HG03097 (cell line): ENCODE measurements around the gene AMOTL2.

Experiments
- ATAC-seq: cut with Tn5 transposase; IDR thresholded peaks from one replicate; pipeline ENCODE4 v1.9.1; 2021; ENCODE audit not compliant: unreplicated experiment, low FRiP score

The AMOTL2 gene

DNA sequence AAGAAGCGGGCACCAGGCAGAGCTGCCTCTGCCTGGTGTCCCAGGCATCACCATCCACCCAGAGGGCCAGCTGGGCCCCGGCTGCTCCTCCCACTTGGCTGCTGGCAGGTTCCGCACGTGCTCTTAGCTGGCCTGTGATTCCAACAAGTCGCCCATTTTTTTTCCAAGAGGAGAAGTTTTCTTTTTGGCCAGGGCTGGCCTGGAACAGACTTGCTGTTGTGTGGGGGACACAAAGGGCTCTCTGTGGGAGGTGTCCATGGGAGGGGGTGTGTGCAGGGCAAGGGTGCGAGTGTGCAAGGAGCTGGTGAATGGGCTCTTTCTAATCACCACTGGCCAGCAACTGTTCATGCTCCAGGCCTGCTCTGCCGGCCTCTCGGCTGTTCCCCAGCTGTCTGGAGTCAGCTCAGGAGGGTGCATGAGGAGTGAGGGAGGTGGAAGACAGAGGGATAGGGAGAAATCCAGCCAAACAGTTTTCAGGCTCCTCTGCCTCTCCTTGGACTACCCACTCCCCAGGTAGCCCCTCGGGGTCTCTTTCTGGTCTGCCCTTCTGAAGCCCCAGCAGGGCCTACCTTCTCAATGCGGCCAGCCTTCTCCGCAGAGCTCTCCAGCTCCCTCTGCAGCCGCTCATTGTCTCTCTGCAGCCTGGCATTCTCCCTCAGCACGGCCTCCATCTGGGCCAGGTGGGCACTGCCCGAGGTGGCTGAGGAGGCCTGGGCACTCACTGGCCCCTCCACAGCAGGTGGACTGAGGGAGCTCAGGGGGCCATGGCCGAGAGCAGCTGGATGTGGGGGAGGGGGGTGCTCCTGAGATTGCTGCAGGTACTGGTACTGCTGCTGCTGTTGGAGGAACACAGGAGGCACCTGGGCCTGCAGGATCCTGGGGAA lies 7.1 kb downstream of the AMOTL2 start:
- no peak for ATAC-seq

DNA sequence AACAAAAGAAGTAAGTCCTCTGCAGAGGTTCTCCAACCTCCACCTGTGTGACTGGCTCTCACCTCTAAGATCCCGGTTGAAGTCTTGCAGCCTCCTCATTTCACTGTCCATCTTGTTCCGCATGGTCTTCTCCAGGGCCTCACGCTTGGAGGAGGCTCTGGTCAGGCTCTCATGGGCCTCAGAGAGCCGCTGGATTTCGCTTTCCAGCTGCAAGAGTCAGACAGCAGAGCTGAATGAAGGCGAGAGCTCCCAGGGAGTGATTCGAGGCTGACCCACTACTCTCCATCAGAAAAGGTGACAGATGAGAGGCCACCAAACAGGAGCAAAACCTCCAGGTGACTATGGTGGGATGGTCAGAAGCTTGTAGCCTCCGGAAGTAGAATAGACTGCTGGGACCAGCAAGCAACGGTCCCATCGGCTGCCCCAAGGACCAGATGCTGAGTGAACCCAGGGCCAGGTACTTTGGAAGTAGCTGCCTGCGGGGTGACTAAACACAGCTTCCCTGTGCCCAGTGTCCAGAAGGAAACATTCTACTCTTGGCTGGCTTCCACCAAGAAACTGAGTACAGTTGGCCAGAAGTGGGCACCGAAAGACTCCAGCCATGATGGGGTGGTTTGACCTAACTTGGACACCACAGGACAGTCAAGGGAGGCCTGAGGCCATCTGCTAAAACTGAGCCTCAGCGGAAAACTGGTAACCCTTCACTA lies 7.9 kb downstream of the AMOTL2 start:
- ATAC-seq, result no peak

DNA sequence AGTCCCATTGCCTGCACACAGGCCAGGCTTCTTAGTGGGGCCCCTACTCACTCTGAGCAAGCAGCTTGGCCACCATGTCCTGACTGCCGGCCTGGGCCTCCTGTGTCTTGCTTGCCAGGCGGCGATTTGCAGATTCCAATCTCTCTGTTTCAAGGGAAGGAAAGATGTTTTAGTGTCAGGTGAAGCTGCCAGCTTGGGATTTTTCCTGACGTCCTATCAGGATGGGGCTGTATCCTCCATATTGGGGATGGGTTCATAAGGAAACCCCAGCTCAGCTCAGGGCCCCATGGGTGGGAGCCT lies 8.5 kb downstream of the AMOTL2 start:
- ATAC-seq, result no peak

DNA sequence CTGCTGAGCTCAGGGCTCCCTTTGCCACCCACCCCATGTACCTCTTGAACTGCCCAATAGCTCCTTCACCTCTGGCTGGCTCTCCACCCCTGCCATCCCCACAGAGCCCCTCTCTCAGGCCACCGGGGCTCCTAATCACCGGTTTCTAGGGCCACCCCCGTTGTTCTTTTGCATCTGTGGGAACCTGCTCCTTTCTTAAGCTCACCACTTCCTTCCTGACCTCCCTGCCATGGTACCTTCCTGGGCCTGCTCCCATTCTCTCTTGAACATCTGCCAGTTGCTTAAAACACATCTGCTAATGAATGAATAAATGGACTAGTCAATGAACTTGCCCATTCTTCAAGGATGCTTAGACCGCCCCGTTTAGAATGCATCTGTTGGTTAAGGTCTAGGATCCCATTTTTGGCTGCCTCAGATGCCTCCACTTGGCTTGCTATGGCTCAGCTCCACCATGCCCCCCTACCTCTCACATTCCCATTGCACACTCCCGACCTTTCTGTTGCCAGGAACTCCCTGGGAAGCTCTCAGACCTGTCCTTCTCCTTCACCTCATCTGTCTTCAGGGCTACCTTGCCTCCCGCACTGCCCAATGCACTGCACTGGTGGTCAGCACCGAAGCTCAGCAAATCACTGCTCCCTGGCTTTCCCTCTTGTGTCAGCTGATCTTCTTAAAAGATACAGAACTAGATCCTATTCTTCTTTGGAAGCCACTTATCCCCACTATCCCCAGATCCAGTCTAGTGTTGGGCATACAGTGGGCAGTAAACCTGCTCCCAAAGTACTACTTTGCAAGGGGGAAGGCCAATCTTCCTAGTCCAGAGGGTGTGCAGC lies 9.1 kb downstream of the AMOTL2 start:
- ATAC-seq, result no peak

DNA sequence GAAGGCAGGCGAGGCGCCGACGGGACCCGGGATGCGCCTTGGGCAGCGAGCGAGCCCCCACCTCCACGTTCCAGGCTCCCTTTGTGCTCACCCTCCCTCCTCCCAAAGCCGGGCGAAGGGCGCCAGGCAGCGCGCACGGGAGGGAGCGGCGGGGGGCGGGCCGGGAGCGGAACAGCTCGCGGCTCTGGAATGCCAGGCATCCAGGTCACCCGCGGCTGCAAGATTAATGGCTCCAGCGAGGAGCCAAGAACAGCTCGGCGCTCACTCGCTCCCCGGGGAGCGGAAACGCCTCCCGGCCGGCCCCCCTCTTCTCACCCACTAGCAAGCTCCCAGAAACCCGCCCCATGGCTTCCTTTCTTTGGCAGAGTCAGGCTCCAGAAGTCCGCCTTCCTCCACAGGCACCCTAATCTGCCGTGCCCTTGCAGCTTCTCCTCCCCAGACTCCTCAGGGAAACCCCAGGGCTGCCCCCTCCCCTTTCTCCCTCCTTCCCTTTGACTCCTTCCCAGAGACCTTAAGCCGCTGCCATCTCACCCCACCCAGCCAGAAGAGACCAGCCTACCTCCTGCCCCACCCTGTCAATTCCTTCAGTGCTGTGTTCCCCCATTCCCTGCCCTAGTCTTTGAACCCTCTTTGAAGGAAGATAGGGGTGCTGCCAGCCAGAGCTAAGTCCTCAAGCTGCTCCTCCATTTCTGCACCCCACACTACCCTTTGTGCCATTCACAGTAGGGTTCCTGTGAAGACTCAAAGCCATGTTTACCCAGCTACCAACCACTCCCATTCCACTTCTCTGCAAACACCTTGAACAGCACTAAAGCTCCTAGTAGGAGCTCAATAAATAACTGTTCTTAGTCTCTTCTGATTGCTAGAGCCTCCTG lies 9.9 kb downstream of the AMOTL2 start:
- no peak for ATAC-seq

DNA sequence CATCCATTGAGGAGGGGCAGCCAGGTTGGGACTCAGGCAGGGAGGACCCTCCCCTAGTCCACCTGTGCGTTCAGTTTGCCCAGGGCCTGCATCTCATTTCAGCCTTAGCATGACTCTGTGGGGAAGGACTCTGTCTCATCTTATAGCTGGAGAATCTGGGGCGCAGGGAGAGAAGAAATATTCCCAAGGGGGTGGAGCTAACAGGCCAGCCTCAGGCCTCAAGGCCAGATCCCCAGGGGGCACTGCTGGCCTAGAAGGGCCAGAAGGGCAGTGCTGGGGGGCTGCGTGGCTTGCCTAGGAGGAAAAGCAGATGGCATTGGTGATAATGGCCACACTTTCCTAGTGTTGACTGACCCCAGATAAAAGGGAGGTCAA lies 10.9 kb downstream of the AMOTL2 start:
- no peak for ATAC-seq

DNA sequence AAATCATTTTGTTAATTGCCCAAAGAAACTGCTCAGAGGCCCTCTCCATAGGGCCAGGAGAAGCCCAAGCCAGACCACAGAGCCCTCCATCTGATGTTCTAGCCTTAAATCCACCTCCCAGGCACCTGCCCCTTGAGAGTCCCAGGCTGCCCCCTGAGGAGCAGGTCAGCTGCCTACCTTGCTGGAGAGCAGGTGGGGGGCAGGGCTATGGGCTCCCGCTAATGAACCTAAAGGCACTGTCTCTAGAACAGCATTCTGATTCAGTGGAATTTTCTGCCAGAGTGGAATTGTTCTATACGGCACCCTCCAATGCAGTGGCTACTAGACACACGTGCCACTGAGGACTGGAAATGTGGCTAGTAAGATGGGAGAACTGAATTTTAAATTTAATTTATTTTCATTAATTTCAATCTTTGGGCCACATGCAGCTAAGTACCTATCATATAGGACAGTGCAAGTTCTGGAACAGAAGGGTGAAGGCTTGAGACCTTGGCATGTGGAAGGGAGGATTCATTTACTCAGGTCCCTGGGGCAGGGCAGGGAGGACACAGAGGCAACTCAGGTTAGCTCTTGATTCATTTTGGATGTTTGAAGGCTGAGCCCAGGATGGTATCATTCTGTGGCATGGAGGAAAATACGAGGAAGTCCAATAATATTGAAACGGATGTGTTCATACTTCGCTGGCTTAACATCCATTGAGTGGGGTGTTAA lies 11.4 kb downstream of the AMOTL2 start:
- no peak for ATAC-seq

DNA sequence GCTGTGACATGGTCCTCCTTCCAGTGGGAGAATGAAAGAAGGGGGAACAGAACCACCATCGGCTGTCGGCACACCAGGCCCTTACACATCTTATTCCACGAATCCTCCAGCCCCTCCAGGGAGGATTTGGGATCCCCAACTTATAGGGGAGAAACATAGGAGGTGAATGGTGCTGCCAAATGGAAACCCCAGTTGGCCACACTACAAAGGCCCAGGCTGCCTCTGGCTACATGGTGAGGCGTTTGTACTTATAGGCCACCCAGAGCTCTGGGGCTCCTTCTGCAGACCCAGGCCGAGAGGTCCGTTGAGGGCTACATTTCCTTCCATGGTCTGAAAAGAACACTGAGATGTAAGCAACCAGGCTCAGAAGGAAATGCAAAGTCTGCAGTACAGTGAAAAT lies 12.0 kb downstream of the AMOTL2 start:
- no peak for ATAC-seq

DNA sequence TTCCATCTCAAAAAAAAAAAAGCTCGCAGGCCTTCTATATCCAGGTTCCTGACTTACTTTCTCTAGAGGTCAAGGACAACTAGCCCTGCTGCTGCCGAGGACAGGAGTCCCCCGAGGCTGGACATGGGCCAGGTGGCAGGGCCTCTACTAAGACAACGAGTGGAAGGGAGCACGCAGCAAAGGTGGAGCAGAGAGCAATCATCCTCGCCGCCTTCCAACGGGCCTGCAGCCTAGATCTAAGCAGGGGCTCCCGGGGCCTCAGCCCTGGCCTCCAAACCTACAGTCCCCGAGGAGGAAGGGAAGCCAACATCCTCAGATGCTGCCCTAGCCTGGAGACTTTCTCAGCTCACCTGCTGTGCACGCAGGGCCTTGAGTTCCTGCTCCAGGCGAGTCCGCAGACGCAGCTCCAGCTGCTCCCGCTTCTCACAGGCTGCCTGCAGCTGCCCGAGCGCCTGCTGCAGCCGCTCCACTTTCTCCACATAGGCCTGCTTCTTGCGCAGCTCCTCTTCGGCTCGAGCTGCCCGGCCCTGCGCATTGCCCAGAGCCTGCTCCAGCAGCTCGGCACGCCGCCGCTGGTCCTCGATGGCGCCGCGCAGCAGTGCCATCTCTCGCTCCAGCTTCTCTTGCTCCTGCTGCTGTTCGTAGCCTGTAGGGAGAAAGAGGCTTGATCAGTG lies 12.9 kb downstream of the AMOTL2 start:
- ATAC-seq, result no peak

DNA sequence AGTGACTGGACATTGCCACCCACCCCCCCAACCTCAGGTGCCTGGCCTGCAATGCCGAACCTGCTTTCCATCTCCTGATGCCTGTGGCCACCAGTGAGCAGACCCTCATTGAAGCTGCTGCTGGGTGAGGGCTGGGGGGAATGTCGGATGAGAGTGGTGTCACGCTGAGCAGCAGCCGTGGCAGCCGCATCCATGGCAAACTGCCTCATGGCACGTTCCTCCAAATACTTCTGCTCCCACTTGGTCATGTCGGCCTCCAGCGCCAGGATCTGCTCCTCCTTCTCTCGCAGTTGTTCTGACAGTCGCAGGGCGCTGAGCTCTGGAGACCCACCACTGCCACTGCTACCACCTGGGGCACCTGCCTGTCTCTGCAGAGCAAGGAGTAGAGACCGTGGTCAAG lies 14.2 kb downstream of the AMOTL2 start:
- ATAC-seq, result no peak

DNA sequence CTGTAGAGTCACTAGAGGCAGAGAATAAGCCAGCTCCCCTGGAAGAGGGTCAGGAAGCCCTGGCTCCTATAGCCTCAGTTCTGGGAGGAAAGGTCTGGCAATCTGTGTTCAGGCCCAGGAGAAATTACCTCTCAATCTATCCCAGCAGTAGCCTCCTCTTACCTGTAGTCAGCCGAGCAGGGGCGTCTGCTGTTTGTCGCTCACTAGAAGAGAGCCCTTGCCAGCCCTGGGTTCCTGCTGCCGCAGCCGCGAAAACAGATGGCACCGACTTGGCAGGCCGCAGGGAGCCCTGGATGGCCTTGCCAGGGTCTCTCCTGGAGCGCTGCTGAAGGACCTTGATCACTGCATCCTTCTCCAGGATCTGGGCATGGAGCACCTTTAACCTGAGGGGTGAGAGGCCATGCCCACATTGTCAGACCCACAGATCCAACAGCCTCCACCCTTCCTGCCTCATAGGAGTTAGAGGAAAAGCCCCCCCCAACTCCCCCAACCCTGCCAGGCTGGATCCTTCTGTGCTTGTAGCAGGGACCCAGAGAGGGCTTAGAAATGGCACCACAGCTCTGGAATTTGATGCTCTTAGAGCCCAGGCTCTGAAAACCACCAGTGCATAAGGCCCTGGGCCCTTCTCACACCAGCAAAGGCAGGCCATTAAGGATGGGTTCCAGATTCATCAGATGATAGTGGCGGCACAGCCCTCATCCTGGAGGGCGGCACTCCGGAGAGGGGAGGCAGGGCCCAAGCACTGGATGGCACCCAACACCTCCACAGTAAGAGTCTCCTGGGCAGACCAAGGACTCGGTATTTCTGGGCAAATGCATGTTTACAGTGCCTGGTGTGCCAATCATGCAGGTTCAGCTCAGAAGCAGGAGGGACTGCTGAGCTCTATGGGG lies 14.9 kb downstream of the AMOTL2 start:
- no peak for ATAC-seq

DNA sequence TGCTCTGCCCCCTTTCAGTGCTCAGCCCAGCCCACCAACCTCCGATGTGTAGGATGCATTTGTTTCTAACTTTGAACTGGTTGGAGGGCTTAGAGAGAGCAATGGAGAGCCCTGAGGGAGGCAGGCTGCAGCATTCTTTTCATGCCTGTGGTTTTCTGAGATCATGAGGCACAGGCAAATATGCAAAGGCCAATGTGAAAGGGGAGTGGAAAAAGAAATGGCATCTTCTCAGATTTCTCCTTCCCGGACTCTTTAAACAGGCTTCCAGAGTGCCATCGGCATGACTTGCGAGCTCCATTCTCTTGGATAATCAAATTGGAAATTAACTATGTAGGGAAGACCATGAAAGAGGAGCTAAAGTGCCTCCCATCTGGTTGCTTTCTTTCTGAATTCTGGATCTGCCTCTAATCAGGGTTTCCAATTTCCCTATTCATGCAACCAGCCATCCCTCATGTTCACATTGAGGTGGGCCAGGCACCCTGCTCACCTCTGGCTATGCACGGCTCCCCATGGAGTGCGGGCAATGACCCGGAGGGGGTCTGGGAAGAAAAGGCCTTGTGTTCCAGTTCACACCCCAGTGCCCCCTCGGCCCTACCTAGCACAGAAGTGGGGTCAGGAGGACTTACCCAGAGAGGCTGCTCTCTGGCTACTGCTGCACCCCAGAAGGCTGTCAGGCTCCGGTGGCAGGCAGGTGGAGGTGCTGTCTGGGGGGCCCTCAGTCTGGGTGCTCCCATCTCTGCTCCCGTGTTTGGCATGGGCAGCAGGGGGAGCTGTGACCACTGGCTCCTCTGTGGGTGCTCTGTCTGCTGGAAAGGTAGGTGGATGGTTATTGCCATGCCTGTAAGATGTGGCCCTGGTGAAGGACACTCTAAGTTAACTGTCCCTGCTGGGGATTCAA lies 16.1 kb downstream of the AMOTL2 start:
- no peak for ATAC-seq

DNA sequence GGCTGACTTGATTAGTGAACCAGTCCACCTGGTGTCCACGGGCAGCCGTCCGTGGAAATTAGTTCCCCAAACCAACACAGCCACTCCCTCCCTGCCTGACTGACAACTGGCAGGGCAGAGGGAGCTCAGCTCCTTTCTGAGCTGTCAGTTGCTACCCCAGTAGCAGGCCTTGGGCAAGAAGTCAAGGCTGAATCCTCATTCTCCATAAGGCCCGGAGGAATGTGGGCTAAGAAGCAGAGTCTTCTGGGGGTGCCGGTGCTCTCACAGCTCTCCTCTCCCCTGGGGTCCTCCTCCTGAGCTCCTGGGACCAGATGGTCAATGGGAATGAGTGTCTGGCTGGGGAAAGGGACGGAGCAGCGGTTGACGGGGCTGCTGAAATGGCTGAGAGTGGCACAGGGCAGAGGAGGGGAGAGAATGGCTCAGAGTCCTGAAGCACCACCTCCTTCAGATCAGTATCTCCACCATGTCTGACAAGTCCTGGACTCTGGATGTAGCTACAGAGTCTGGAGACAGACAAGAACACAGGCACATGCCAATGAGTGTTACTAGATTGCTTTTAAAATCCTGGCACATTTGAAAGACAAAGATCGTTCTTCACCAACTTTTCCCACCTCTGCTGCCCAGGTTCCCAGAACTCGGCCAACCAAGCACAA lies 16.9 kb downstream of the AMOTL2 start:
- ATAC-seq, result no peak

DNA sequence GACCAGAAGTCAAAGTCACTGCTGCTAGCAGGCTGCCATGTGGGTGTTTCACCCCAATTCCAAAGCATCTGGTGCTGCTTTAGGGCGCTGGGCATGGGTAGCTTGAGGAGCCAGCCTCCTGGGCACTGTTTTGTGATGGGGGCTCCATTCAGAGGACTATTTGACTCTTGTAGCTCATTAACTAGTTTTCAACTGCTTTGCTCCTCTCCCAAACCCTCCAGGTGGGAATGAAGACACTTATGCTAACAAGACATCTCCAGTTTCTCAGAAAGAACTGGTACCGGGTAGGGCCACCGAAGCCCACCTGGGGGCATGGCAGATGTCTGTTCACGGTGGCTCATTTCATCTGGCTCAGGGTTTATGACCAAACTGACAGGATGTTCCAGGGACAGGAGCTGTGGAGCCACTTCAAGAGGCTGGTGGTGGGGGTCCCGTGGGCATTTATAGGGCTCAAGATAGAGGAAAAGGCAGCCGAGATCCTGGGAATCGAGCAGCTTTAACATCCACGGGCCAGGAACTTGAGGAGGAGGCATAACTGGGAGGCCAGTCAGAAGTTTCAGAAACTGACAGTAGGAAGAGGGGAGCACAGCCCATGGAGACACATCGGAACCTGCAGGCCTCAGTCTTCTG lies 17.7 kb downstream of the AMOTL2 start:
- ATAC-seq, result no peak

DNA sequence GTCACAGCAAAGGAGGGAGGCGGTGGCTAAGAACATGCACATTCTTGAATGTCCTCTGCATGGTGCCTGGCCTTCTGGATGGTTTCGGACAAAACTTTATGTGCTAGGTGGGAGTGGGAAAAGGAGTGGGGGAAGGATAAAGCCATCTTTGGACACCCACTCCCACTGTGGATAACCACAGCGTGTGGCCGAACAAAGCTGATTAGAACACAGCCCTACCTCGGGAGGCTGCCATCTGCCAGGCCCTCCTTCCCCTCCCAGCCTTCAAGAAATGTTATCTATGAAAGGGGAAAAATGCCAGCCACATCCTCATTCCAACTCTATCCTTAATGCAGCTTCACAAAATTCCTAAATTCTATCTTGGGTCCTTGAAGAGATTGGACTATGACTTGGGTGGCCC lies 18.8 kb downstream of the AMOTL2 start:
- ATAC-seq, result no peak

DNA sequence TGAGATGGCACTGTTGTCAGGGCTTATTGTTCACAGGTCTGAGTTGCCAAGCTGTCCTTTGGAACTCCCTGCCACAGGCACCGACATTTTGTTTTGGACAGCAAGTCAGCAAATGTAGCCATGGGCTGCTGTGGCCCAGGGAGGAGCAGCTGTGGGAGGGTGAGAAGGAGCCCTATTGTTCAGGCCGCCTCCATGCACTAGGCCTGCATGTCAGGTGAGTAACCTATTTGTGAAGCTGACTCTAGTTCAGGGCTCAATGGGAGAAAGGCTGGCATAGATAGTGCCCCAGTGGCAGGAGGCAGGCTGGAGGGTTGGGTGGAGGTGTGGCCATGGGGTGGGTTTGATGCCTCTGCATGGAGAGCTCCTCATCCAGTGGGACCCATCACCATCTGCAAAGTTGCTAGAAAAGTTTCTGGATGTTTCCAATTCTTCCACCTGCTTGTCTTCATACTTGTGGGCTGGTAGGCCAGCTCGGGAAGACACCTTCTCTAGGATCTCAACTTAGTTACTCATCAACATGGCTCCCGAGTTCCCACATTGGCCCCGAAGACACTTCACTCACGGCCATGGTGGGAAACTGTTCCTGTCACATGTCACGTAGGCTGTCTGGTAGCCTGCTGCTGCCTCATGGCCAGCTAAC lies 19.5 kb downstream of the AMOTL2 start:
- no peak for ATAC-seq
